GM19025 (cell line): ENCODE data around the gene ZNF44.

Source experiments
- ATAC-seq: cut with Tn5 transposase; IDR thresholded peaks from one replicate; pipeline ENCODE4 v1.9.1; 2021; ENCODE audit warnings: mild to moderate bottlenecking, low read depth, moderate library complexity; ENCODE audit not compliant: unreplicated experiment

The ZNF44 gene

DNA sequence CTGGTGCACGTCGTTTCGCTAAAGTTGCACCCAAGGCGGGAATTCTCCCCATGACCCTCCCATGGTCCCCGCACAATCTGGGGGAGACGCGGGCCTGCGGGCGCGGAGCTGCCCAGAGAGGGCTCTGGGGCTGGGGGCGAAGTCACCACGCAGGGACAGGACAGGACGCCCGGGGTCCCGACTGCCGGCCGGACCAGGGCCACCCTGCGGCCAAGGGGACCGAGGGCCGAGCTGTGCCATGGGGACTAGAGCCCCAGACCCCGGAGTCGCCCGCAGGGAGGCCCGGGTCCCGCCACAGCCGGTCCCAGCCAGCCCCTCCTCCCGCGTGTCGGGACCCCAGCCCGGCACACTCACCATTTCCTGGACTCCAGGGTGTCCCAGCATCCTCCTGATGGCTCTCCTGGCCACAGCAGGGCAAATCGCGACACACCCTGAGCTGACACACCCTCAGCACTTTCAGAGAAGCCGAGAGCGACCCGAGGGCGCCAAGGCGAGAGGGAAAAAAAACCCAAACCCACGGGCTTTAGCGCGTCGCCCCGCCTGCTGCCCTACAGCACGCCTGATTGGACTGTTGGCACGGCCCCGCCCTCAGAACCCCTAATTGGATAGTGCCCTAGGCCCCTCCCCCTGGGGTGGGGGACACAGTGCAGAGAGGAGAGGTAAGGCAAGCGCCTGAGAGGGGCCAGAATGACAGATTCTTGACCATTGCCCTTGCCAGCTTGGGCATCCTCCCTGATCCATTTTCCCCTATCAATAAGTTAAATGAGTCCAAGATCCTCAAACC lies 28.6 kb downstream of the ZNF44 start:
- no peak for ATAC-seq

DNA sequence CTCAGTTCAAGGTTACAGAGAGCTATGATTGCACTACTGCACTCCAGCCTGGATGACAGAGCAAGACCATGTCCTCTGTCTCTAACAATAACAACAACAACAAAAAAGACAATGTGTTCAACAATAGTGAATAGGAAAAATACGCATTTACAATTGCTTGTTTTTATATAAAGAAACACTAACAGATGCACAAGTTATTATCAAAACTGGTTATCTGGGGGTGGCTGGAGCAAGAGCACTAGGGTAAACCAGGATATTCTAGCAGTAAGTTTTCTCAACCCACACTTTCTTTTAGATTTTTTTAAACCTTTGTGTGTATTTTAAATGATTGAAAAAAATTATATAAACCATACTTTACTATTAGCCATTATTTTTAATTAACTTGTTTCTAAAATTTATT lies 33.1 kb downstream of the ZNF44 start:
- ATAC-seq = no peak

DNA sequence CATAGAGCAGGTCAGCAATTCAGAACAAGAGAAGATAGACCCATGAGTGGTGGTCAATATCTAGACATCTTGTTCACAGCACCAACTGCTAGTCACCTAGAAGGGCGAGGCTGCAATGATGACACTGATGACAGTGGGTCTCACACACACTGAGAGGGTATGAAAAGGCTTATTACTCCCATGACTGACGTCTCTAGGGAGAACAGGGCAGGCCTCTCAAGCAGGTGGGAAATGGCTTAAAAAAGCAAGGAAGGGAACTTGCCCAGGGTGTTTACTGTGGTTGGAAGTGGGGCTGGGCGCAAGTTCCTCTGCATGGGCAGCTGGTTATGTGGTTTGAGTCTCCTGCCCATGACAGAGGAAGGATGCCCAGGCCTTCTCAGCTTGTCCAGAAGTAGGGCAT lies 33.8 kb downstream of the ZNF44 start:
- ATAC-seq = no peak

DNA sequence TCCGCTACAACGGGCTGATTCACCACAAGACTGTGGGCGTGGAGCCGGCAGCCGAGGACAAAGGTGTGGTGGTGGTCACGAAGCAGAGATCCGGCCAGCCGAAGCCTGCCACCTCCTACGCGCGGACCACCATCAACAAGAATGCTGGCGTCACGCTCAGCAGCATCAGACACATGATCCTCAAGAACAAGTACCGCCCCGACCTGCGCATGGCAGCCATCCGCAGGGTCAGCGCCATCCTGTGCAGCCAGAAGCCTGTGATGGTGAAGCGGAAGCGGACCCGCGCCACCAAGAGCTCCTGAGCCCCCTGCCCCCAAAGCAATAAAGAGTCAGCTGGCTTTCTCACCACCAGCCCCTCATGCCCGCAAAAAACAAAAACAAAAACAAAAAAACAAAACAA lies 34.4 kb downstream of the ZNF44 start:
- ATAC-seq = no peak

DNA sequence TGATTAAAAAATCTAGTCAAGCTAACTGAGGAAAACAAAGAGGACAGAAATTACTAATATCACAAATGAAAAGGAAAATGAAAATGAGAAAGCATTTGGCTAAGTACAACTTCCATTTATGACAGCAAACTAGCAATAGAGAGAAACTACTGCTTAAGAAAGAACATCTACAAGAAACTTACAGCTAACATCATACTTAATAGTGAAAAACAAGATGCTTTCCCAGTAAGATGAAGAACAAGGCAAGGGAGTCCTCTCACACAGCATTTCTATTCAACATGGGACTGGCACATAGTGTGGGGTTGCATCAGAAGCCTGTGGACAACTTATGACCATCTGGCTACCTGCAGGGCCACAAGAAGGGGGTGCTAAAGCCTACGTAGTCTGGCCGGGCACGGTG lies 39.3 kb downstream of the ZNF44 start:
- ATAC-seq = no peak

DNA sequence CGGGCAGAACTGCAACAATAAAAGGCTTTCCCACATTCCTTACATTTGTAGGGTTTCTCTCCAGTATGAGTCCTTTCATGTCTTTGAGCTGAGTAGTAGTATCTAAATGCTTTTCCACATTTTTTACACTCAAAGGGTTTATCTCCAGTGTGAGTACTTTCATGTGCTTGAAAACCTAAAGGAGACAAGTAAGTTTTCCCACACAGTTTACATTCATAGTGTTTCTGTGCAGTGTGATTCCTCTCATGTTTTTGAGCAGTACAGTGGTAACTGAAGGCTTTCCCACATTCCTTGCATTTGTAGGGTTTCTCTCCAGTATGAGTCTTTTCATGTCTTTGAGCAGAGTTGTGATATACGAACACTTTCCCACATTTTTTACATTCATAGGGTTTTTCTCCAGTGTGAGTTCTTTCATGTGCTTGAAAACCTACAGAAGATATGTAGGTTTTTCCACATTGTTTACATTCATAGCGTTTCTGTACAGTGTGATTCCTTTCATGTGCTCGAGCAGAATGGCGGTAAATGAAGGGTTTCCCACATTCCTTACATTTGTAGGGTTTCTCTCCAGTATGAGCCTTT lies 47.0 kb downstream of the ZNF44 start:
- no peak for ATAC-seq

DNA sequence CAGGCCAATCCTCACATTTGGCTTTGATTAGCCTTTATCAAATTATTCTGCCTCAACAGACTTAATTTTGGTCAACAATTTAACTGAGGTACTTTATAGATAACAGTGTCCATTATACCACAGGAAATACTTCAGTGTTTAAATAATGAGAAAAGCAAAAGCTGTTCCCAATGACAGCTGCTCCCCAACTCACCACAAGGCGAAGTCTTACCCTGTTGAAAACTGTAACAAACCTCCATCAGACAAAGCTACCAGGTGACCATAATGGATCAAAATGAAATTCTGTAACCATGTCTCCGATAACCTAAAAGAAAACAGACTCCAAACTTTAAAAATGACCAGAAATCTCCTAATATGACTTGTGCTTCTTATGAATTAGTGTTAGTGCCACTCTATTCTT lies 50.3 kb downstream of the ZNF44 start:
- no peak for ATAC-seq

DNA sequence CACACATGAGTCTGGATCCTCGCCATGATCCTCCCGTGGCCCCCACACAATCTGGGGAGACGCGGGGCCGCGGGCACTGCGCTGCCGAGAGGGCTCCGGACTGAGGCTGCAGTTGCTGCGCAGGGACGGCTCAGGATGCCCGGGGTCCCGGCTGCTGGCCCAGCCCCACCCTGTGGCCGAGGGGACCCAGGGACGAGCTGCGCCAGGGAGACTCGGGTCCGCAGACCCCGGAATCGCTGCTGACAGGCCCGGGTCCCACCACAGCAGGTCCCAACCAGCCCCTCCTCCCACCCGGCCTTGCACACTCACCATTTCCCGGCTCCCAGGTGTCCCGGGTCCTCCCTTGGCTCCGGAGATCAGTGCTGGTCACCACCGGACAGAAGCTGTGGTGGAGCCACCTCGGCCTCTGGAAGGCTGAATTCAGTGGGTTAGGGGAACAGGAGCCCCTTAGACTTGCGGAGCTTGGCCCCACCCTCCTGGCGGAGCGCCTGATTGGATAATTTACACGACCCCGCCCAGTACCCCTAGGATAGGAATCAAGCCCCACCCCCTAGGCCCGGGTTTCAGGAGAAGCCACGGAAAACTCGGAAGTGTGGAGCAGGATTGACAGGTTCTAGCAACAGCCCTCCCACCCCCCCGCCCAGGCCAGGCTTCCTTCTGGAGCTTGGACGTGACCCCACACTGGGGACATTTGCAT lies 57.4 kb downstream of the ZNF44 start:
- ATAC-seq = no peak

DNA sequence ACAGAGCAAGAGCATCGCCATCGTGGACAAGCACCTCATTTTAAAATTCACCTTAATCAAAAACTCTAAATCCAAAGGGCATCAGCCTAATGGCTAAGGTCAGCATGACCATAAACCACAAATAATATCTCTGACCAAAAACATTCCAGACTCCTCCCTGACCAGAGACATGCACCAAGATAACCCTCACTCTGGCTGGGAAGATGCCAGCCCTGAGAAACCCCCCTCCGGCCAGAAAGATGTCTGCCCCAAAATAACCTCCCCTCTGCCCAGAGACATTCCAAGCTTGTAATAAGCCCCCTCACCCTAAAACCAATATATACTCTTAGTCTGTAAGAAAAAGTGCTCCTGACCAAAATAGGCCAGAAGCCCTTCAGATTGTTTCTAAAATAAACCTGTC lies 61.7 kb downstream of the ZNF44 start:
- ATAC-seq = no peak

DNA sequence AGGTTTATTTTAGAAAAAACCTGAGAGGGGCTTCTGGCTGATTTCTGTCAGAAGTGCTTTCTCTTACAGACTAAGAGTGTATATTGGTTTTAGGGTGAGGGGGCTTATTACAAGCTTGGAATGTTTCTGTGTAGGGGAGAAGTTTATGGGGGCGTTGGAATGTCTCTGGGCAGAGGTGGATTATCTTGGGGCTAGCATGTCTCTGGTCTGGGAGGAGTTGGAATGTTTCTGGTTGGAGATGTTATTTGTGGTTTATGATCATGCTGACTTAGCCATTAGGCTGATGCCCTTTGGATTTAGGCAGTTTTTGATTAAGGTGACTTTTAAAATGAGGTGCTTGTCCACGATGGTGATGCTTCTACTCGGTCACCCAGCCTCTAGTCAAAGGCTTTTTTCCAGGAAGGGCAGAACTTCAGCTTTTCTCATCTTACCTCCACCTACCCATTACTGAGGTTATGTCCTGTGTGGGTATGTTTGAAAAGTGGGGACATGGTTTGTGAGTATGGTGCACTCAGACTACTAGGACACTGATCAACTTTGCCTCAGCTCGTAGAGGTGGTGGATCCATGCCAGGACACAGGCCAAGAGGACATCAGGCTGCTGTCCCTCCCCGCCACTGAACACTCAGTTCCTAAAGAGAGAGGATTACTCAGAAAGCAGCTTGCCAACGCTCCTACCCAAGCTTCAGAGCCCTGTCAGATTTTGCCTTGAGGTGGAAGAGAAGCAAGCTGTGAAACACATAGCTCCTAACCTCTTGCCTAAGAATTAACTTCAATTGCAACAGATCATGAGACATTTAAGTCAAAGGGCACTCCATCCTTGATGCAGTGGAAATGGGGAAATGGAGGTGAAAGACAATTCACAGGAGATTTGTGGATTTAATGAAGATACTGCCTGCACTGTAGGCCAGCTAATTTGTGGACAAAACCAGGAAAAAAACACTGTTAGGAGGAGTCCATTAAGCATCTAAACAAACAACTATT lies 63.6 kb downstream of the ZNF44 start:
- ATAC-seq = no peak

DNA sequence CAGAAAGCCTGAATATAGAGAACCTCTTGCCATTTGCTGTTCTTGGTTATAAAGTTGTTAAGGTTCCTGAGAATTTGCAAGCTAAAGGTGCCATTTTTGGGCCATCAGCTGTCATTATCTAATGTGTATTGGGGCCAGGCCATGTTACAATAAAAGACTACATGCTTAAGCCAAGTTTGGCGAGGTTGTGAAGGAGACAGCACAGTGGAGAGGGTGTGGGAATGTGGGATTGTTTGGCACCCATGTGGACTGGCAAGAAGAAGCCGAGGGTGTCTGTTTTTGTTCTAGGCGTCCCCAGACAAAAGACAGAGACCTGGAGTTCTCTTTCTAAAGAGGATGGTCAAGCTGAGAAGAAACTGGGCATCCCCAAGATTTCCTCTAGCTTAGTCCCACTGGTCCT lies 64.7 kb downstream of the ZNF44 start:
- ATAC-seq = no peak

DNA sequence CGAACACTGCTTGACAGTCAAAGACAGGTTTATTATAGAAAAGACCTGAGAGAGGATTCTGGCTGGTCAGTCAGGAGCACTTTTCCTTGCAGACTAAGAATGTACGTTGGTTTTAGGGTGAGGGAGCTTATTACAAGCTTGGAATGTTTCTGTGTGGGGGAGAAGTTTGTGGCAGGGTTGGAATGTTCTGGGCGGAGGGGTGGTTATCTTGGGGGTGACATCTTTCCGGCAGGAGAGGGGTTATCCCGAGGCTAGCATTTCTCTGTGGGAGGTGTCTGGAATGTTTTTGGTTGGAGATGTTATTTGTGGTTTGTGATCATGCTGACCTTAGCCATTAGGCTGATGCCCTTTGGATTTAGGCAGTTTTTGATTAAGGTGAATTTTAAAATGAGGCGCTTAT lies 70.0 kb downstream of the ZNF44 start:
- ATAC-seq = no peak

DNA sequence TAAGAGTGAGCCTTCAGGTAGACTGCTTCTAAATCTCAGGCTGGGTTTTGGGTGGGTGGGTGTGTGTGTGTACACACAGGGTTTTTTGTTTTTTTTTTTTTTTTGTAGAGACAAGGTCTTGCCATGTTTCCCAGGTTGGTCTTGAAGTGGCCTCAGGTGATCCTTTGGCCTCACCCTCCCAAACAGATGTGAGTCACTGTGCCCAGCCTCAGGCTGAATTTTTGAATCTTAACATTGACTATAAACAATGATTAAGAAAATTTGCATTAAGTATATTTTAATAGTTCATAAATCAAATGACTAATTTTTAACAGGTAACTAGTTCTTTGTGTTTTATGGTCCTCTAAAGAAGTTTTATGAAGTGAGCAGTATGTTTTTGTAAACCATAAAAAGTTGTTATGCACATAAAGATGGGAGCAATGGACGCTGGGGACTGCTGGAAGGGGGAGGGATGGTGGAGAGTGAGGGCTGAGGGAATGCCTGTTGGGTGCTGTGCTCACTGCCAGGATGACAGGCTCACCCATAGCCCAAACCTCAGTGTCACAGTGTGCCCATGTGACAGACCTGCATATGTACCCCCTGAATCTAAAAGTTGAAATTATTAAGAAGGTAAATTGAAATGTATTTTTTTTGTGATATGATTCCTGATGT lies 71.6 kb downstream of the ZNF44 start:
- no peak for ATAC-seq
